ENCODE measurements around the gene FITM1.

The FITM1 gene, protein sequence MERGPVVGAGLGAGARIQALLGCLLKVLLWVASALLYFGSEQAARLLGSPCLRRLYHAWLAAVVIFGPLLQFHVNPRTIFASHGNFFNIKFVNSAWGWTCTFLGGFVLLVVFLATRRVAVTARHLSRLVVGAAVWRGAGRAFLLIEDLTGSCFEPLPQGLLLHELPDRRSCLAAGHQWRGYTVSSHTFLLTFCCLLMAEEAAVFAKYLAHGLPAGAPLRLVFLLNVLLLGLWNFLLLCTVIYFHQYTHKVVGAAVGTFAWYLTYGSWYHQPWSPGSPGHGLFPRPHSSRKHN

DNA sequence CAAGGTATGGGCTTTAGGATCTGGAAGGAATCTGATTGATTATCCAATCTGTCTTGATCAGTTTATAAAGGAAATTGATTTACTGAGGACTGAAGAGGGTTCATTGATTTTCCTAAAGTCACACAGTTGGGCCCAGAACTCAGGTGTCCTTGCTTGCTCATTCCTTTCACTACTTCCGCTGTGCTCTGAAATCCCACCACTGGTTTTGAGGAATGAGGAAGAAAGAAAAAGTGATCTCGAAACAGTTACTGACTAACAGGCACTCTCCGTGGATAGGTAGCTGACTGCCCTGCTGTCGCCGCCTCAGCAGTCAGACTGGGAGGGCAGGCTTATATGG is at the start of gene FITM1:
FITM1 (plus strand) TSS at position 280 of the 337 bp plus-strand sequence. CDS start 905 bp downstream, outside the sequence.
- DNase-seq = no peak

DNA sequence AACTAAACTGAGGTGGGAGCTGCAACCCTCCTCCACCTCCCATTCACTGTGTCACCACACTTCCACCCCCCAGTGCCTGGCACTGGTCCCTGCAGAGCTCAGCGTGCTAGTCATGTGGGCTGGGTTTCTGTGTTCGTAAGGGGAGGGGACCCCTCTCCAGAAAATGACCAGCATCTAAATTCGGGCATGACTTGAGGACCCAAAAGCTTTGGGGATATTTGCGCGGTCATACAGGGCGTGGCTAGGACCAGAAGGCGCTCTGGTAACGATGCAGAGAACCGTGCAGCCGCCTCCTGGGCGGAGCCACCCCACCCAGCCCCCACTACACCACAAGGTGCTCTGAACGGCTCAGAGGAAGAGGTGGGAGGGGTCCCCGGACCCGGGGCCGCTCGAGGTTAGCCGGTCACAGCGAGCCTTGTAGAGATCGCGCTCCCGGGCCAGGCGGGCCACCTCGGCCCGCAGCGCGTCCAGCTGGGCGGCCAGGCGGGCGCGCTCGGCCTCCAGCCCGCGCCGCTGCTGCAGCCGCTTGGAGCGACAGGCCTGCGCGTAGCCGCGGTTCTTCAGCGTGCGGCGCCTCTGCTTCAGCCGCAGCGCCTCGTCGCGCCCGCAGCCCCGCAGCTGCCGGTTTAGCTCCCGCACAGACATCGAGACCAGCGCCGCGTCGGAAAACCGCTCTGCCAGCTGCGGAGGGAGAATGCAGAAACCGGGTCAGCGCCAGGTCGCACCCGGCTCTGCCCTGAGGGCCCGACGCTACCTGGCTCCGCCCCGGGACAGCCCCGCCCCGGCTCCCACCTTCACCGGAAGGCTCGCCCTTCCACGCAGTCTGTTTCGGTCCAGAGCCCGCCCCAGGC is 49.3 kb upstream of the FITM1 start:
- DNase-seq = peak; percentile 64

DNA sequence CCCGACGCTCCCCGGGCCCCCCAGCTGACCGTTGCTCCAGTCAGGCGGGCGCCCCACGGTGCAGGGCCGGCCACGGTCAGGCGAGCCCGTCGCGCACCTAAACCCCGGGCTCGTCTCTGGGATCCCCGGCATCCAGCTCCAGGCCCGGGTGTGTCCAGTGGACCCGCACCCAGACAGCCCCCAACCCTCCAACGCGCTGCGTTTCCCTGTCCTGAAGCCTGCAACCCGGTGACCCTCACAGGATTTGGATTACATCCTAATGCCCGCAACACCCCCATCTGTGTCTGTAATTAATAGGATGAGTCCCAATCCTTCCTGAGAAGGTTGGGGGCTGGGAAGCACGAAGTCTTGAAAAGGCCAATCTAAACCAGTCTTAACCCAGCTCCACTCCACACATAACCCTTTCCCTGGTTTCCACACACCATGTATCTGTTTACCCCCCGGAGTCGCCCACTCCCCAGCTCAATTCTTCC is 48.7 kb upstream of the FITM1 start:
- DNase-seq = no peak

- no peak for DNase-seq
These were observed 47.9 kb upstream of the FITM1 start for GRCh38 chr14:24082411-24083080.

- DNase-seq = no peak
These were observed 47.0 kb upstream of the FITM1 start for GRCh38 chr14:24083462-24083861.

DNA sequence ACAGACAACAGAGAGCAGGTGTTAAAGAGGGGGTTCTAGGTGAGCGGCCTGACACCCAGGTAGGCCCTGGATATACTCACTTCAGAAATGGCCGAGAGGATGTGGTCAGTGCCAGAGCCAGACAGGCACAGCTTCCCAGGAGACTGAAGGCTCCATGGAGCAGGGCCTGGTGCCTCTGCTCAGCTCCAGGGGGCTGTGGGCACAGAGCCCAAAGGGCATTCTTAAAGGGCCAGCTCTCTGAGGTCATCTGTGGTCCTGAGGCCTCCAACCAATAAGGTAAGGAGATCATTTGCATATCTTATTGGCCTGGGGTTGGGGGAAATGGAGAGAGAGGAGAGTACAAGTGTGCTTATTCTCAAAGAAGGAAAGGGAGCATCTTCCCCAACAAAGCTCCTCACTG is 46.0 kb upstream of the FITM1 start:
- DNase-seq = no peak

GRCh38 chr14:24085215-24085614 is 45.2 kb upstream of the FITM1 start:
- no peak for DNase-seq

- no peak for DNase-seq
These were observed 44.1 kb upstream of the FITM1 start for GRCh38 chr14:24086193-24086955.

DNA sequence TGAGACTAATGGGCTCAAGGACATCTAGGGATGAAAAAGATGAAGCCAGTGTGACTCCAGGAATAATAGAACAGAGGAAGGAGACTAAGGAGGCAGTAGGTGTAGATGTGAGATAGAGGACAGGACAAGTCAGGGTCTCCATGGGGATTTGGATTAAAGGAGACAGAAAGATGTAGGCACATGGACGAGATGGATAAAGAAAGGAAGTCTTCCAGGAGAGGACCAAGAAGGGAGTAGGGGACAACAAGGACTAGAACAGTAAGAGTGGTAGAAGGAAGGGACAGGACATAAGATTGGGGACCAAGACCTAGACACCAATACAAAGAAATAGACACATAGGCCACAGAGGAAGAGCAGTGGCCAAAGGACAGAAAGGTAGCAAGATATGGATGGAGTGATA is 43.5 kb upstream of the FITM1 start:
- DNase-seq = no peak

GRCh38 chr14:24088095-24088494 is 42.4 kb upstream of the FITM1 start:
- no peak for DNase-seq

GRCh38 chr14:24089890-24090289 is 40.6 kb upstream of the FITM1 start:
- no peak for DNase-seq

GRCh38 chr14:24092110-24092504 is 38.4 kb upstream of the FITM1 start:
- no peak for DNase-seq

- no peak for DNase-seq
These were observed 37.8 kb upstream of the FITM1 start for GRCh38 chr14:24092505-24093206.

- no peak for DNase-seq
These were observed 37.1 kb upstream of the FITM1 start for GRCh38 chr14:24093207-24093900.

DNA sequence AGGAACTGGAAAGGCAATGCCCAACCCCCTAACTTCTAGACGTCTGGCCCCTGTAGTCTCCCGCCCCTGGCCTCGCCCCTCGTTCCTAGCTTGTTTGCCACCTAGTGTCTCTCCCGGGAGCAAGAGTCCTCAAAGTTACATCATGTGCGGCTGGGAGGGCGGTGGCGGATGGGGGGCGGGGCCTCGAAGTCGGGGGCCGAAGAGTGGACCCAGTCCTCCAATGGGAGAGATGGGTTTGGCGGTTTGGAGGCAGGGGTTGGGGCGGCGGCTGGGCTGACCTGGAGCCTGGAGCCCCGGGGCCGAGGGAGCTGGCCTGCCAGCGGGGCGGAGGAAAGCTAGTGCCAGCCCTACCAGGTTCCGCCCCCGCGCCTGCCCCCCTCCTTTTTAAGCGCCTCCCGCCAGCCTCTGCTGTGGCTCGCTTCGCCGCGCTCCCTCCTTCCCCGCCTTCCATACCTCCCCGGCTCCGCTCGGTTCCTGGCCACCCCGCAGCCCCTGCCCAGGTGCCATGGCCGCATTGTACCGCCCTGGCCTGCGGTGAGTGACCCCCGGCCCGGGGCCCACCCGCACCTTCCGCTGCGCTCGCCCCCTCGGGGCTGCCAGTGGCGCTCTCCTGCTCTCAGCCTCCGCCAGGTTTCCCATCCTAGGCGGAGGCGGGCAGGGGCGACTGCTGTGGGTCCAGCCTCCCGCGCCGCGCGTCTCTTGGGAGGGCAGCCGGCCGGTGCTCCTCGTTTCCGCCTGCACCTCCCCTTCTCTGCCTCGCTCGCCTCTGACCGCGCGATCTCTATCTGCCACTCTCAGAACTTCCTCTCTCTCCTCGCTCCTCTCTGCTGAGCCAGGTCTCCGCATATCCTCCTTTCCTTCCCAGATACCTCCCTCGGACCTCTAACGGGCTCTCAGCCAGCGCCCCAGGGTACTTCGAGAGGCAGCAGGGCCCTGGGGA is 36.3 kb upstream of the FITM1 start, which contains the start of gene PCK2:
PCK2 (plus strand) TSS at position 411 of the 940 bp plus-strand sequence; CDS start at position 506, 95 bp downstream.
- DNase-seq = peak; percentile 69

DNA sequence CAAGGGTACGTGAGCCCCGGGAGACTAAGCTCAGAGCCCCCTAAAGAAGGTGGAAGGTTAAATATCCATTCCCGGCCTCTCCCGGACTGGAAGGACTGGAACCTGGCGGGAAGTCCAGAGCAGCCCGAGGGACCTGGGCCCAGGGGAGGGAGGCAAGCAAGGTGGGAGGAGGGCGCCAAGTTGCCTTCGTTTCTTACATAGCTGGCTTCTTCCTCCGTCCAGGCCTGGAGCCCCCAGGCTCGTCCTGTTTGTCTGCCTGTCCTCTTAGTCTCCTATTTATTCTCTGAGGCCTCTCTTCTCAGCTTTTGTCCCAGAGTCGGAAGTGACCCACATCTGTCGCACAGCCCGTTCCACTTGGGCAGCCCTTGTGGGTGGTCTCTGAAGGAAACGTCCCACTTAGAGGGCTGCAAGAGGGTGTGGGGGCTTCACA is 35.6 kb upstream of the FITM1 start:
- no peak for DNase-seq

DNA sequence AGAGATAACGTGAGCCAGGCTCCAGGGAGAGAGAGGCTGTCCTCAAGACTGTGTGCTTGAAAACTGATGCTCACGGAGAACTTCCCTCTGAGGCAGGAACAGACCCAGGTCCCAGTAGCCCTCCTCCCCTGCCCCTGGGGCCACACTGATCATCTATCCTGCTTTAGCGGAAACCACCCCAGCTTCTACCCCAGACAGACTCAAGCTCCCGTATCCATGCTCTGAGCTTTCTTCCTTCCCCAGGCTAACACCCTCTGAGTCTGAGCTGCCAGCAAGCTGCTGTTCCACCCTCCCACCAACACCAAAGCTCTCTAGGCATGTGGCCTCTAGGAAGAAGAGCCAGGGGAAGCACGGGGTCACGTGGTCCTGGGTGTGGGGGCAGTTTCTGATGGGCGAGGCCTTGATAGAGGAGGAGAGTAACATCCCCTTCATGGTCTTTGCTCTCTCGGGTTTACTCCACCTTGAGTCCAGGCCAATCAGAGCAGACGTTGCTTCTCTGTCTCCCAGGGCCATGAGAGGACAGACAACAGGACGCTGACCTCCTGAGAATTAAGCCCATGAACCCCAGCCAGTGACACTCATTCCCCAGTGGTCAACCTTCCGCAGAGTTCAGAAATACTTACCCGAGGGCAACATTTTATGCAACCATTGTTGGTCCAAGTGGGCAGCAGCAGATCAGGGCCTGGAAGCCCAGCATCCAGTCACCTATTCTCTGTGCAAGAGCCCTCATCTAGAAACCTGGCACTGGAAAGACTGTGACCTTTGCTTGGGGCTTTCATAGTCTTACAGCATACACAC is 35.0 kb upstream of the FITM1 start:
- DNase-seq = no peak

DNA sequence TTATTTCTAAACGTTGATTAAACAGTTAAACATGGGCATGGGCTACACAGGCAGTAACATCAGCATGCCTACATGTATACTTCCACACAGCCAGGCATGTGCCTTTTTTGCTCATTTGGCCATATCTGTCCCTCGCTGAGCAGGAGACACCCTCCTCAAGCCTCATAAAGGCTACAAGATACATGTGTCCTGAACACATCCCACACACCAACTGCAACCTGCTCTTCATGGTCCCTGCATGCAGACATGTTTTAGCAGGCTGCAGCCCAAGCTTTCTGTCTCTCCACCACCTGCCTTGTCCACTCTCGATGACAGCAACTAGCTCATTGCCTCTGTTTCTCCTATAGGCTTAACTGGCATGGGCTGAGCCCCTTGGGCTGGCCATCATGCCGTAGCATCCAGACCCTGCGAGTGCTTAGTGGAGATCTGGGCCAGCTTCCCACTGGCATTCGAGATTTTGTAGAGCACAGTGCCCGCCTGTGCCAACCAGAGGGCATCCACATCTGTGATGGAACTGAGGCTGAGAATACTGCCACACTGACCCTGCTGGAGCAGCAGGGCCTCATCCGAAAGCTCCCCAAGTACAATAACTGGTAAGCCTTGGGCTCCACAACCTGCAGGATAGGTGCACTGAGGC is 33.8 kb upstream of the FITM1 start:
- DNase-seq = no peak

Data from activated gamma-delta T cell treated with Interleukin-2 at 50 U/mL for 16 hours (primary cell).